Esophagus (tissue), 2 donors: ENCODE measurements around the gene TMCO4. TPM values are rescaled to one million over a fixed set of nuclear protein-coding genes. Genes with fewer than 3 reads are reported as not detected.

ENCODE experiments used
- H3K27ac ChIP-seq, 2 donors: one replicate each; pipeline ENCODE4 v1.5.1; 2013; ENCODE audit warnings: low read depth in 2 of 2, mild to moderate bottlenecking in 2 of 2, inconsistent platforms in 1 of 2, low read length in 1 of 2, moderate library complexity in 1 of 2
- H3K27me3 ChIP-seq, 2 donors: one replicate each; pipeline ENCODE4 v1.6.1; 2013; ENCODE audit warnings: low read length in 2 of 2, control low read depth in 1 of 2, mild to moderate bottlenecking in 1 of 2; ENCODE audit not compliant: insufficient read depth in 2 of 2, control insufficient read depth in 1 of 2
- H3K36me3 ChIP-seq, 2 donors: one replicate each; pipeline ENCODE4 v1.6.1; 2013; ENCODE audit warnings: low read length in 1 of 2; ENCODE audit not compliant: control insufficient read depth in 2 of 2, insufficient read depth in 2 of 2
- H3K4me1 ChIP-seq, 2 donors: one replicate each; pipeline ENCODE4 v1.6.1; 2013; ENCODE audit warnings: low read length in 1 of 2; ENCODE audit not compliant: control insufficient read depth in 2 of 2, insufficient read depth in 2 of 2
- H3K4me3 ChIP-seq, 2 donors: one replicate each; pipeline ENCODE4 v1.5.1; 2013; ENCODE audit warnings: low read length in 2 of 2, mild to moderate bottlenecking in 2 of 2, low read depth in 1 of 2, moderate library complexity in 1 of 2
- H3K9me3 ChIP-seq, 2 donors: one replicate each; pipeline ENCODE4 v1.6.1; 2013; ENCODE audit warnings: mild to moderate bottlenecking in 2 of 2, low read depth in 1 of 2, low read length in 1 of 2, moderate library complexity in 1 of 2; ENCODE audit not compliant: control insufficient read depth in 2 of 2, insufficient read depth in 1 of 2
- WGBS, 2 donors: extraction: QIAGEN DNeasy Blood & Tissue Kit; methylation state at CpG; one replicate each; pipeline ENCODE4 v1.1.7; 2013; 5-methylcytosine and 5-hydroxymethylcytosine counted together
- polyA plus RNA-seq, 2 donors: library from polyadenylated mRNA; stranded (reverse); fragments of 200-250 nt; gene quantifications; one replicate each; pipeline ENCODE4 v1.2.3, GENCODE V29; 2013
- donor health status: healthy with polysubstance abuse.
- donor health status: Bipolar disorder and iron deficiency.

The TMCO4 gene
- polyA plus RNA-seq, 2 donors, result 14.2 to 26.2 TPM

DNA sequence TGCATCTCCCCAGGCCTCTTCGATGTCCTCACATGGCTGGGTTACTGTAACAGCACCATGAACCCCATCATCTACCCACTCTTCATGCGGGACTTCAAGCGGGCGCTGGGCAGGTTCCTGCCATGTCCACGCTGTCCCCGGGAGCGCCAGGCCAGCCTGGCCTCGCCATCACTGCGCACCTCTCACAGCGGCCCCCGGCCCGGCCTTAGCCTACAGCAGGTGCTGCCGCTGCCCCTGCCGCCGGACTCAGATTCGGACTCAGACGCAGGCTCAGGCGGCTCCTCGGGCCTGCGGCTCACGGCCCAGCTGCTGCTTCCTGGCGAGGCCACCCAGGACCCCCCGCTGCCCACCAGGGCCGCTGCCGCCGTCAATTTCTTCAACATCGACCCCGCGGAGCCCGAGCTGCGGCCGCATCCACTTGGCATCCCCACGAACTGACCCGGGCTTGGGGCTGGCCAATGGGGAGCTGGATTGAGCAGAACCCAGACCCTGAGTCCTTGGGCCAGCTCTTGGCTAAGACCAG is 120.7 kb downstream of the TMCO4 start:
- H3K36me3 ChIP-seq, result peaks cover 0 to 8% of the 10 kb centered on the region in 2 donors
- no peaks in the 10 kb centered on the region for H3K9me3 ChIP-seq
- H3K4me1 ChIP-seq, result peaks cover 0 to 2% of the 10 kb centered on the region in 2 donors
- H3K27me3 ChIP-seq, result no peaks in the 10 kb centered on the region
- no peak overlapping the region for H3K4me3 ChIP-seq
- 90 to 93% methylated on average over 29 to 34 of the region's 34 CpGs for WGBS, 2 donors
- H3K27ac ChIP-seq, result no peak overlapping the region

GRCh38 chr1:19678493-19678892 is 121.2 kb downstream of the TMCO4 start:
- Histone ChIP-seq H3K27ac (no peak overlapping the region), H3K4me3 (no peak overlapping the region), H3K27me3 (no peaks in the 10 kb centered on the region), H3K9me3 (no peaks in the 10 kb centered on the region), H3K4me1 (peaks cover 0 to 2% of the 10 kb centered on the region in 2 donors), H3K36me3 (peaks cover 0 to 8% of the 10 kb centered on the region in 2 donors)
- 59 to 66% methylated on average over 11 of the region's 11 CpGs for WGBS, 2 donors

DNA sequence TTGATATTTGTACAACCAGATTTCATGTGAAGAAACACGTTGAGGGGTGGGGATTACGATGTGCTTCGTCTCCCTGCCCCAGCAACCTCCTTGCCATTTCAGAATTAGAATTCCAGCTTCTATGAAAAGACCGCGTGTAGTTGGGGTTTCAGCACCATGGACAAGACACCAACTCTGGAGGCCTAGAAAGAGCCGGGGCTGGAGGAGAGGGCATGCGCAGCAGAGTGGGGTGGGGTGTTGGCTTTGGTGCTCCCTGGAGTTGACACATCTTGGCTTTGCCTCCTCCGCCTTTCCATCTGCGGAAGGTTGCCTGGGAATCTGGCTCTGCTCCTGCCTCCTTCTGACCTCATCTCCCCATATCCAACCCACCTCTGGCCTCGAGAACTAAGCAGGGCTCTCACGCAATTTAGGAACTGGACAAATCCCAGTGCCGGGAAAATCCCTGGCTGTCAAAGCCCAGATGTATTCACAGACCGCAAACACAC is 123.2 kb downstream of the TMCO4 start:
- H3K9me3 ChIP-seq, result no peaks in the 10 kb centered on the region
- 17 to 24% methylated on average over 13 of the region's 13 CpGs for WGBS, 2 donors
- no peak overlapping the region for H3K27ac ChIP-seq
- H3K4me3 ChIP-seq, result no peak overlapping the region
- no peaks in the 10 kb centered on the region for H3K27me3 ChIP-seq
- peaks cover 0 to 2% of the 10 kb centered on the region in 2 donors for H3K4me1 ChIP-seq
- H3K36me3 ChIP-seq, result no peaks in the 10 kb centered on the region

DNA sequence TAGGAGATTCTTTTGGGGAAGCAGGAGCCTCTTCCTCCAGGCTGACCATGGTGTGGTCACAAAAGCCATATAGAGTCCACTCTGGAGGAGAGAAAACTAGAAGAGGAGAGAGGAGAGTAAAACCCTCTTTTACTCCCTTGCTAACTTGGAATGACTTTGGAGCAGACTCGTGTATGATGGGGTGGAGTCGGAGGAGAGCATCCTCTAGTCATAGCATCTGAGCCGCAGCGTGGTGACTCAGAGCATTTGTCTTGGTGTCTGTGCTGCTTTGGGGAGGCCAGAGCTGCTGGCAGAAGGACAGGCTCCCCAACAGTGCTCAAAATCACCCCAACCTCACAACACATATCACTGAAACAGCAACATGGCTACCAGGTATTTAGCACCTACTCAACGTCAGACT is 123.9 kb downstream of the TMCO4 start:
- peaks cover 0 to 2% of the 10 kb centered on the region in 2 donors for H3K4me1 ChIP-seq
- no peaks in the 10 kb centered on the region for H3K36me3 ChIP-seq
- no peaks in the 10 kb centered on the region for H3K27me3 ChIP-seq
- no peaks in the 10 kb centered on the region for H3K9me3 ChIP-seq
- H3K4me3 ChIP-seq, result no peak overlapping the region
- no peak overlapping the region for H3K27ac ChIP-seq
- 69 to 75% methylated on average over 5 of the region's 5 CpGs for WGBS, 2 donors

DNA sequence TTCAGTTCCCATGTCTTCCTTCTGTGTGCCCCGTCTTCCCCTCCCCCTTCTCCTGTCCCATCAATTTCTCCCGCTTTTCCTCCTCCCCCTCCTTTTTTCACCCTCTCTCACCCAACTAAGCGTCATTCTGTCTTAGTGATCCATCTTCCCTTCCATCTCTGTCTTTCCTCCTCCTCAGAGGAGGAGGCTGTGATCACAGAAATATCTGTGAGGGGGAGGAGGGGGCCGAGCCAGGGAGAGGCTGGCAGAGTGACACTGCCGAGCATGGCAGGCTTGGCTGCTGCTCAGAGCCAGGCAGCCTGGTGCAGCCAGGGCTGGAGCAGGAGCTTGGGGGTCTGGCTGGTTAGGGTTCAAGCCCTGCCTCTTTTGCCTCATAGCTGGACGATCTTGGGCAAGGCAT is 127.5 kb downstream of the TMCO4 start:
- peaks cover 0 to 2% of the 10 kb centered on the region in 2 donors for H3K4me1 ChIP-seq
- H3K27me3 ChIP-seq, result no peaks in the 10 kb centered on the region
- no peak overlapping the region for H3K4me3 ChIP-seq
- no peaks in the 10 kb centered on the region for H3K36me3 ChIP-seq
- no peak overlapping the region for H3K27ac ChIP-seq
- 45 to 52% methylated on average over 6 of the region's 6 CpGs for WGBS, 2 donors
- no peaks in the 10 kb centered on the region for H3K9me3 ChIP-seq

DNA sequence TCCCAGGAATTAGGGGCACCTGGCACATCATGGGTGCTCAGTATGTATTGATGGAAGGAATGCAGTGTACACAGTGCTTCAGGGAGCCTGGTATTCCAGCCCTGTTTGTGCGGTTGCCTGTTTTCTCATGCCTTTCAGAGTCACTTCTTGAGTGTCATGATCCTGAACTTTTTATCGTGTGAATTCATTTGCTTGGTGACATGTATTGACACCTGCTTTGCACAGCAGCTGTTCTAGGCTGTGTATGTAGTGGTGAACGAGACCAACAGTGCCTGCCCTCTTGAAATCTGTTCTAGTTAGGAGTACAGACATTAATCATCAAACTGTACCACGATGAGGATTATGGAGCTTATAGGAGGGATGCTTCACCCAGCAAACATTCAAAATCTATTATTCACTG is 128.9 kb downstream of the TMCO4 start:
- no peaks in the 10 kb centered on the region for H3K4me1 ChIP-seq
- no peaks in the 10 kb centered on the region for H3K36me3 ChIP-seq
- 42 to 54% methylated on average over 4 of the region's 4 CpGs for WGBS, 2 donors
- H3K4me3 ChIP-seq, result no peak overlapping the region
- peaks cover 0 to 3% of the 10 kb centered on the region in 2 donors for H3K9me3 ChIP-seq
- peaks cover 0 to 2% of the 10 kb centered on the region in 2 donors for H3K27me3 ChIP-seq
- no peak overlapping the region for H3K27ac ChIP-seq

DNA sequence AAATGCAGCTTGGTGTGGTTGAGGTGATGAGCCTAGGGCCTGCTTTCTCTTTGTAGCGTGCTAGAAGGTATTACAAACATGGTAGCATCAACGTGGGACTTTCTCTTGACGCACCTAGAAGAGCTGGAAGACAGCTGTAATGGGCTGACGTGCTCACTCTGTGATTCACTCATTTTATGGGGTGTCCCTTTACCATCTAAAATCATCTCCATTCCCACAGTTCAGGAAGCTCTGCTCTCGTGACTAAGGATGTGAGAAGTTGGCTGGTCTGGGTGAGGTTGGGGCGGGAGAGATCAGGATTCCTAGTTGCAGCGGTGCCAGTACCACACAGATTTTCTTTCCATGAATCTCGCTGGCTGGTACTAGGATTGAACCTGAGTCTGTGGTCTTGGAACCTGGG is 130.8 kb downstream of the TMCO4 start:
- H3K27me3 ChIP-seq, result peaks cover 0 to 20% of the 10 kb centered on the region in 2 donors
- H3K36me3 ChIP-seq, result no peaks in the 10 kb centered on the region
- peaks cover 0 to 5% of the 10 kb centered on the region in 2 donors for H3K4me1 ChIP-seq
- H3K4me3 ChIP-seq, result no peak overlapping the region
- 74 to 79% methylated on average over 8 of the region's 8 CpGs for WGBS, 2 donors
- peaks cover 0 to 9% of the 10 kb centered on the region in 2 donors for H3K9me3 ChIP-seq
- H3K27ac ChIP-seq, result no peak overlapping the region

DNA sequence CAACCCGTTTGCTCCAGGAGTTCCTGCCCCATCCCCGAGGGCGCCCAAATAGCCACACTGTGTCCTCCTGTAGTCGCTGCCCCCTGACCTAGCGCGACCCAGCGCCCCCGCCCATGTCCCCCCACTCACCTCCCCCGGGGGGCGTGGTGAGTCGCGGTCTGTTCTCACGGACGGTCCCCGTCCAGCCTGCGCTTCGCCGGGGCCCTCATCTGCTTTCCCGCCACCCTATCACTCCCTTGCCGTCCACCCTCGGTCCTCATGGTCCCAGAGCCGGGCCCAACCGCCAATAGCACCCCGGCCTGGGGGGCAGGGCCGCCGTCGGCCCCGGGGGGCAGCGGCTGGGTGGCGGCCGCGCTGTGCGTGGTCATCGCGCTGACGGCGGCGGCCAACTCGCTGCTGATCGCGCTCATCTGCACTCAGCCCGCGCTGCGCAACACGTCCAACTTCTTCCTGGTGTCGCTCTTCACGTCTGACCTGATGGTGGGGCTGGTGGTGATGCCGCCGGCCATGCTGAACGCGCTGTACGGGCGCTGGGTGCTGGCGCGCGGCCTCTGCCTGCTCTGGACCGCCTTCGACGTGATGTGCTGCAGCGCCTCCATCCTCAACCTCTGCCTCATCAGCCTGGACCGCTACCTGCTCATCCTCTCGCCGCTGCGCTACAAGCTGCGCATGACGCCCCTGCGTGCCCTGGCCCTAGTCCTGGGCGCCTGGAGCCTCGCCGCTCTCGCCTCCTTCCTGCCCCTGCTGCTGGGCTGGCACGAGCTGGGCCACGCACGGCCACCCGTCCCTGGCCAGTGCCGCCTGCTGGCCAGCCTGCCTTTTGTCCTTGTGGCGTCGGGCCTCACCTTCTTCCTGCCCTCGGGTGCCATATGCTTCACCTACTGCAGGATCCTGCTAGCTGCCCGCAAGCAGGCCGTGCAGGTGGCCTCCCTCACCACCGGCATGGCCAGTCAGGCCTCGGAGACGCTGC is 133.9 kb downstream of the TMCO4 start:
- peak overlapping the region in 1 of 2 donors; percentile 47 for H3K4me3 ChIP-seq
- peaks cover 0 to 9% of the 10 kb centered on the region in 2 donors for H3K9me3 ChIP-seq
- 19 to 20% methylated on average over 83 to 84 of the region's 84 CpGs for WGBS, 2 donors
- H3K27me3 ChIP-seq, result peaks cover 0 to 20% of the 10 kb centered on the region in 2 donors
- no peak overlapping the region for H3K27ac ChIP-seq
- no peaks in the 10 kb centered on the region for H3K36me3 ChIP-seq
- peaks cover 0 to 5% of the 10 kb centered on the region in 2 donors for H3K4me1 ChIP-seq

GRCh38 chr1:19665186-19665495 is 134.6 kb downstream of the TMCO4 start:
- H3K4me3 ChIP-seq, result peak overlapping the region in 1 of 2 donors; percentile 47
- H3K4me1 ChIP-seq, result peaks cover 4 to 5% of the 10 kb centered on the region in 2 donors
- H3K36me3 ChIP-seq, result no peaks in the 10 kb centered on the region
- 0 to 2% methylated on average over 5 to 23 of the region's 23 CpGs for WGBS, 2 donors
- H3K9me3 ChIP-seq, result peaks cover 0 to 9% of the 10 kb centered on the region in 2 donors
- H3K27ac ChIP-seq, result no peak overlapping the region
- peaks cover 0 to 20% of the 10 kb centered on the region in 2 donors for H3K27me3 ChIP-seq
